DMS79 treated with DMSO at 0.1 percent for 48 hours (cell line): ENCODE results near the gene EFL1.
"Not testable (repeated sequence)": the region's sequence is repeated elsewhere in the genome, so short reads cannot be mapped to it uniquely, and the experiment has no call there.

Experiments used
- DNase-seq: peaks from one replicate; lab custom pipeline; 2025; lab: John Stamatoyannopoulos, UW

The EFL1 gene

GRCh38 chr15:82275410-82275809 lies 12.9 kb upstream of the EFL1 start:
- DNase-seq: no peak

- DNase-seq: no peak
Measured at GRCh38 chr15:82272154-82272553, 9.6 kb upstream of the EFL1 start.

- DNase-seq: not testable (repeated sequence)
Measured at GRCh38 chr15:82268454-82268853, 5.9 kb upstream of the EFL1 start.

- DNase-seq: not testable (repeated sequence)
Measured at GRCh38 chr15:82267137-82267536, 4.6 kb upstream of the EFL1 start.

GRCh38 chr15:82263350-82263749 lies 816 bp upstream of the EFL1 start:
- no peak for DNase-seq

- DNase-seq: not testable (repeated sequence)
Measured at GRCh38 chr15:82261566-82262421, 740 bp downstream of the EFL1 start.

GRCh38 chr15:82248261-82248660 lies 14.3 kb downstream of the EFL1 start:
- not testable (repeated sequence) for DNase-seq

GRCh38 chr15:82245956-82246355 lies 16.6 kb downstream of the EFL1 start:
- DNase-seq: not testable (repeated sequence)

GRCh38 chr15:82243644-82244043 lies 18.9 kb downstream of the EFL1 start:
- not testable (repeated sequence) for DNase-seq

GRCh38 chr15:82241836-82242499 lies 20.6 kb downstream of the EFL1 start:
- not testable (repeated sequence) for DNase-seq

- no peak for DNase-seq
Measured at GRCh38 chr15:82239685-82240391, 22.7 kb downstream of the EFL1 start.

GRCh38 chr15:82237944-82238534 lies 24.5 kb downstream of the EFL1 start:
- not testable (repeated sequence) for DNase-seq

GRCh38 chr15:82231842-82232241 lies 30.7 kb downstream of the EFL1 start:
- no peak for DNase-seq

GRCh38 chr15:82231233-82231632 lies 31.3 kb downstream of the EFL1 start:
- no peak for DNase-seq

- DNase-seq: no peak
Measured at GRCh38 chr15:82228750-82229149, 33.8 kb downstream of the EFL1 start.

GRCh38 chr15:82221535-82221934 lies 41.0 kb downstream of the EFL1 start:
- DNase-seq: not testable (repeated sequence)

- not testable (repeated sequence) for DNase-seq
Measured at GRCh38 chr15:82216092-82216491, 46.4 kb downstream of the EFL1 start.

- DNase-seq: not testable (repeated sequence)
Measured at GRCh38 chr15:82212201-82212600, 50.3 kb downstream of the EFL1 start.

GRCh38 chr15:82210066-82210597 lies 52.4 kb downstream of the EFL1 start:
- not testable (repeated sequence) for DNase-seq

- not testable (repeated sequence) for DNase-seq
Measured at GRCh38 chr15:82204575-82204974, 58.0 kb downstream of the EFL1 start.

GRCh38 chr15:82197733-82198594 lies 64.6 kb downstream of the EFL1 start:
- no peak for DNase-seq
